GM18520 (cell line): ENCODE results near the gene PRKCA.
A peak's percentile ranks its signal among the peaks of the same experiment; 100 is the strongest.

Source experiments
- ATAC-seq: cut with Tn5 transposase; IDR thresholded peaks from one replicate; pipeline ENCODE4 v1.9.1; 2021; ENCODE audit not compliant: unreplicated experiment

PRKCA gene

GRCh38 chr17:66562119-66562518 is 259.7 kb downstream of the PRKCA start:
- ATAC-seq: no peak

GRCh38 chr17:66564992-66565465 is 262.6 kb downstream of the PRKCA start:
- no peak for ATAC-seq

- ATAC-seq: peak; percentile 71
These were observed 265.1 kb downstream of the PRKCA start for GRCh38 chr17:66567234-66568170.

- no peak for ATAC-seq
These were observed 267.2 kb downstream of the PRKCA start for GRCh38 chr17:66569572-66569971.

GRCh38 chr17:66570447-66571195 is 268.2 kb downstream of the PRKCA start:
- ATAC-seq: no peak

- no peak for ATAC-seq
These were observed 269.3 kb downstream of the PRKCA start for GRCh38 chr17:66571745-66572144.

- no peak for ATAC-seq
These were observed 270.7 kb downstream of the PRKCA start for GRCh38 chr17:66573078-66573477.

GRCh38 chr17:66574123-66574522 is 271.7 kb downstream of the PRKCA start:
- ATAC-seq: no peak

GRCh38 chr17:66576473-66576872 is 274.1 kb downstream of the PRKCA start:
- ATAC-seq: no peak

- no peak for ATAC-seq
These were observed 274.6 kb downstream of the PRKCA start for GRCh38 chr17:66577041-66577440.

GRCh38 chr17:66578781-66579489 is 276.5 kb downstream of the PRKCA start:
- ATAC-seq: no peak

GRCh38 chr17:66579556-66579955 is 277.1 kb downstream of the PRKCA start:
- no peak for ATAC-seq

- no peak for ATAC-seq
These were observed 278.0 kb downstream of the PRKCA start for GRCh38 chr17:66580184-66580955.

- ATAC-seq: no peak
These were observed 278.6 kb downstream of the PRKCA start for GRCh38 chr17:66580956-66581391.

GRCh38 chr17:66582373-66583111 is 280.1 kb downstream of the PRKCA start:
- ATAC-seq: no peak

- ATAC-seq: no peak
These were observed 280.8 kb downstream of the PRKCA start for GRCh38 chr17:66583112-66583748.

- ATAC-seq: no peak
These were observed 282.5 kb downstream of the PRKCA start for GRCh38 chr17:66584927-66585326.

GRCh38 chr17:66585472-66585871 is 283.1 kb downstream of the PRKCA start:
- ATAC-seq: no peak

GRCh38 chr17:66589892-66590291 is 287.5 kb downstream of the PRKCA start:
- ATAC-seq: no peak
